HG02642 (cell line): ENCODE data around the gene PFKL.
A peak's percentile ranks its signal among the peaks of the same experiment; 100 is the strongest.
"Not testable (repeated sequence)": the region's sequence is repeated elsewhere in the genome, so short reads cannot be mapped to it uniquely, and the experiment has no call there.

Experiments used
- ATAC-seq: cut with Tn5 transposase; IDR thresholded peaks from one replicate; pipeline ENCODE4 v1.9.1; 2021; ENCODE audit warnings: mild to moderate bottlenecking; ENCODE audit not compliant: unreplicated experiment, poor library complexity

The PFKL gene

DNA sequence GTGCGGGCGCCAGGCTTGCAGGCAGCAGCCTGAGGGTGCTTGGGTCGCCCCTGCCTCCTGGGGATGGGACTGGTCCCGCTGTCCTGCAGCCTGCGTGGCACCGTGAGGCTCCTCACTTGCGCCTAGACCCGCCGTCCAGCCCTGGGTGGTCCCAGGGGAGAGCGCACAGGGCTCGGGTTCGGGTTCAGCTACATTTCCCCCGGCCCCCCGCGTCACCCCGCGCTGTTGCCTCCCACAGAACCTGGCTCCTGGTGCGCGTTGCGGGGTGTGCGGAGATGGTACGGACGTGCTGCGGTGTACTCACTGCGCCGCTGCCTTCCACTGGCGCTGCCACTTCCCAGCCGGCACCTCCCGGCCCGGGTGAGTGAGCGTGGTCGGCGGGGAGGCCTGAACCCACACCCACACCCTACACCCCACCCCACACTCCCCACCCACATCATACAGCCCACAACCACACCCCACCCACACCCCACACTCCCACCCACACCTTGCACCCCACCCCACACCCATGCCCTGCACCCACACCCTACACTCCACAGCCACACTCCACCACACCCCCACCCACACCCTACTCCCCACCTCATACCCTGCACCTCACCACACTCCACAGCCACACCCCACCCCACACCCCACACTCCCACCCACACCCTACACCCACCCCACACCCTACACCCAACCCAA, 6.2 kb upstream of the PFKL start:
- ATAC-seq, result no peak

DNA sequence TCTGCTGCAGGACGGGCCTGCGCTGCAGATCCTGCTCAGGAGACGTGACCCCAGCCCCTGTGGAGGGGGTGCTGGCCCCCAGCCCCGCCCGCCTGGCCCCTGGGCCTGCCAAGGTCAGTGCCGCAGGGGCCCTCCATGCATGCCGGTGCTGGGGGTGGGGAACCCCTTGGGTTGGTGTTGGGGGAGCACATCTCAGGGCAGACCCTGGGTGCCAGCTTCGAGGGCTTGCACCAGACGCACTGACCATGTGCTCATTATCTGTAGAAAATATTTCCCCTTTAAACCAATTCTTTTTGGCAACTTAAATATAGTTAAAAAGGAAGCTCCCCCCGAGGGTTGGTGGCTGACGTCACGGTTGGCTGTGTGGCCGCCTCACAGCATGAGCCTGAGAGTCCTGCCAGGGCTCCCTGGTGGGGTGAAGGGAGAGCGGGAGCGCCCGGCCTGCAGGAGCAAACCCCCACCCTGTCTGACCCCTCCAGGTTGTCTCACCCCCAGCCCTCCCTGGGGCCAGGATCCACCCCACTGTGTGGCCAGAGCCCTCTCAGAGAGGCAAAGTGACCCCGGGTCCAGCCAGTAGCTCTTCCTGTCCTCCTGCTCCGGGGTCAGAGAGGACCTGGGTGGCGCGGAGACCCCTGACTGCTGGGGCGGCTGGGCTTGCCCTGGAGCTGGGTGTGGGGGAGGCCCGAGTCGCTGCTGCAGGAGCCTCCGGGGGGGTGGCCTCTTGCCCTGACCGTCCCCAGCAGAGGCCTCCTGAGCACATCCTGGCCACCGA, 5.3 kb upstream of the PFKL start:
- no peak for ATAC-seq

DNA sequence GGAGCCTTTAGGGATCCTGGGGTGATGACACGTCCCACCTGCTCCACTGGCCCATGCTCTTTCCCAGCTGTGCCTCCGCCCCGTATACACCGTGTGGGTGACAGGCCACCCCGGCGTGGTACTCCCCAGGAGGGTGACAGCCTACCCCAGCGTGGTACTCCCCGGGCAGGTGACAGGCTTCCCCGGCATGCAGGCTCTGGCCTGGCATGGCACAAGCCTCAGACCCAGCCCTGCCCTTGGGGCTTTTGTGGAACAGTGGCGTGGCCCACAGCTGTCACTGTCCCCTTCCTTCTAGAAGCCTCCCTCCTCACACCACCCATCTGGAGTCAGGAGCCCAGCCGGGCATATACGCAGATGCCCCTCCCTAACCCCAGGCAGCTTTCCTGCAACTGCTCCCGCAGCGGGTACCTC, 4.7 kb upstream of the PFKL start:
- ATAC-seq, result no peak

DNA sequence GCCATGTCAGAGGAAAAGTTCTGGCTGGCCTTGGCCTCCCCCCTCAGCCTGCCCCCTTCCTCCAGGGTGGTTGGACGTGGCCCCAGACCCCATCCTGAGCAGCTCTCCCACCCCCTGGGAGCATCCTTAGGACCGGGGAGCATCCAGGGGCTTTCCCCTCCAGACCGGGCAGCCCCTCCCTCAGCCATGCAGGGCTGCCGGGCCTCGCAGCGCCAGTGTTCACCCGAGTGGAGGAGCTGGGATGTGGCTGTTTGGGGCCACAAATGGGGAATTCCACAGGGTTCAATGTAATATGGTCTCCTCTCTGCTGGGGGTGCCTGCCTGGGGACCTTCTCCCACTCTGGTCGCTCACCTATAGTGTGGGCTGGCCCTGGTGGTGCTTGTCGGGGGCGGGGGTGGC, 4.2 kb upstream of the PFKL start:
- ATAC-seq, result no peak

DNA sequence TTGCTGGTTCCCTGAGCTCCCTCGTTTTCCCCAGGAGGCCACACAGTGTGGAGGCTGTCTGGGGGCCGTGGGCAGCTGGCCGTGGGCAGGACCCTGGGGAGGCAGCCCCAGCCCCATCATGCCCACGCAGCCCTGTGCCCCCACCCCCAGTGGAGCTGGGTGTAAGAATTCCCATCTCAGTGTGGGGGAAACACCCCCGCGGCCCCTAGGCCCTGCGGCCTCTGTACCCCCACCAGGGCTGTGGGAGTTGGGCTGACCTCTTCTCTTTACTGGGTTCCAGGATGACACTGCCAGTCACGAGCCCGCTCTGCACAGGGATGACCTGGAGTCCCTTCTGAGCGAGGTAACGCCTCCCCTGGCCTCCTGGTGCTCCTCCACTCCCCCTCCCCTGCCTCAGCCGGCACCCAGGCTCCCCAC, 3.7 kb upstream of the PFKL start:
- no peak for ATAC-seq

DNA sequence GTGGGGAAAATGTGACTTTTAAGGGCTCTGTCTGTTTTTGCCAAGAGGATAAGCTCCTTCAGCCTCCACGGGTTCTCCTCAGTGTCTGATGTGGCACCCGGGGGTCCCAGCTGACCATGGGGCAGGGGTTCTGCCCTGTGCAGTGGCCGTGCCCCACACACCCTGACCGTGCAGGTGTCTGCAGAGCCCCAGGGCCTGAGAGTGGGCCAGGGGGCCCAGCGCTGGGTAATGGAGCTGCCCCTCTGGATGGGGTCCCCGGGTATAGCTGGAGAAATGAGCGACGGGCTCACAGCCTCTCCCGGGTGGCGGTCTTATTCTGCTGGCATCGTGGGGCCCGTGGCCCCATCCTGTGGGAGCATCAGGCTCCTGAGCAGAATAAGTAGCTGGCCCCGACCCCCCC, 2.9 kb upstream of the PFKL start:
- no peak for ATAC-seq

DNA sequence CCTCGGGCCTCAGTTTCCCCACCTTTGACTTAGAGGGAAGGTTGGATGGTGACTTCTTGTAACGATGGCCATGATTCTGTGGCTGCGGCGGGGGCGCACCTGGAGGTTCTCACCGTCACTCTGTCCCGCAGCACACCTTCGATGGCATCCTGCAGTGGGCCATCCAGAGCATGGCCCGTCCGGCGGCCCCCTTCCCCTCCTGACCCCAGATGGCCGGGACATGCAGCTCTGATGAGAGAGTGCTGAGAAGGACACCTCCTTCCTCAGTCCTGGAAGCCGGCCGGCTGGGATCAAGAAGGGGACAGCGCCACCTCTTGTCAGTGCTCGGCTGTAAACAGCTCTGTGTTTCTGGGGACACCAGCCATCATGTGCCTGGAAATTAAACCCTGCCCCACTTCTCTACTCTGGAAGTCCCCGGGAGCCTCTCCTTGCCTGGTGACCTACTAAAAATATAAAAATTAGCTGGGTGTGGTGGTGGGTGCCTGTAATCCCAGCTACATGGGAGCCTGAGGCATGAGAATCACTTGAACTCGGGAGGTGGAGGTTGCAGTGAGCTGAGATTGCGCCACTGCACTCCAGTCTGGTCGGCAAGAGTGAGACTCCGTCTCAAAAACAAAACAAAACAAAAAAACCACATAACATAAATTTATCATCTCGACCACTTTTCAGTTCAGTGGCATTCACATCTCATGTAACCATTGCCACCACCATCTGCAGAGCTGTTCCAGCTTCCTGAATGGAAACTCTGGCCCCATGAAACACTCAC, 2.1 kb upstream of the PFKL start:
- no peak for ATAC-seq

DNA sequence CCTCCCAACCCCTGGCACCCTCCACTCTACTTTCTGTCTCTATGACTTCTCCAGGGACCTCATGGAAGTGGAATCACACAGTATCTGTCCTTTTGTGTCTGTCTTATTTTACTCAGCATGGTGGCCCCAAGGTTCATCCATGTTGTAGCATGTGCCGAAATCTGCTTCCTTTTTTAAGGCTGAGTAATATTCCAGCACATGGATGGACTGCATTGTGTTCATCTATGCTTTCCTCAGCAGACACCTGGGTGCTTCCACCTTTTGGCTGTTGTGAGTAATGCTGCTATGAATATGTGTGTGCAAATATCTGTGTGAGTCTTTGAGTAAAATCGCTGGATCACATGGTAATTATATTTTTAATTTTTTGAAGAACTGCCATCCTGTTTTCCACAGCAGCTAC, 1.6 kb upstream of the PFKL start:
- no peak for ATAC-seq

DNA sequence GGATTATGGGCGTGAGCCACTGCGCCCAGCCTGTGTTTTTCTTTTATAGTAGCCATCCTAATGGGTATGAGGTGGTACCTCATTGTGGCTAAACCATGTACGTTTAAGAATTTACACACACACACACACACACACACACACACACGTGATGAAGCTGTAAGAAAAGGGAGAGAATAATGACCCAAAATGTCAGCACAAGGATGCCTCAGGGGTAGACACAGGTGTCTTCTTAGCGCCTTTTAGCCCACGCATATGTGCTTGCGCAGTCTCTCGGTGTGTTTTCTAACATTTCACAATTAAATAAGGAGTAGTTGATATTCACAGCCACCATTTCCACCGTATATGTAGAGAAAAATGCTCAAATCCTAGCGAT, 782 bp upstream of the PFKL start:
- ATAC-seq, result no peak

DNA sequence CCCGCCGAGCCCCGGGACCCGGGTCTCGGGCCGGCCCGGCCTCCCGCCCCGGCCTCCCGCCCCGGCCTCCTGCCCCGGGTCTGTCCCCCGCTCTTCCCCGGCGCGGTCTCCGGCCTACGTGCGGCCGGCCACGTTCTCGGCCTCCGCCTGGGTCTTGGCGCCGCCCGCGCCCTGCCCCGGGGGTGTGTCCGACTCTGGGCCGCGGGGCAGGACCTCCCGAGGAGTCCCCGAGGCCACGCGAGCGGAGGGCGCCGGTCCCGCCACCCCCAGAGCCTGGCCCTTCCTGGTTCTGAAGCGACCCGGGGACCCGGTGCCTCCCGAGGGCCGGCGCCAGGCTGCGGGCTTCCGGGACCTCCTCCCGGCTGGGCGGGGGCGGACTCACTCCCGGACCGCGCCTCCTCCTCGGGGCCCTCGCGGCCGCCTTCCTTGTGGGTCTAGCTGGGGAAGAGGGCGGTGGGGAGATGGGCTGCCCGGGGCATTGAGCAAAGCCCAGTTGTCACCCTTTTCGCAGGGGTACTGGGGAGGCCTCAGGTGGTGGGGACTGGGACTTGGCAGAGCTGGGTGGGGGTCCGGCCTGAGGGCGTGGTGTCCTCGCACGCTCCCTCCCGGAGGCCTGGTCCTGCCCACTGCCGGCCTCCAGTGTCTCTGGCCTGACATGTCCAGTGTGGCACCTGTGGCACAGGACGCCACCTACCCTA, 558 bp downstream of the PFKL start:
- peak; percentile 32 for ATAC-seq

DNA sequence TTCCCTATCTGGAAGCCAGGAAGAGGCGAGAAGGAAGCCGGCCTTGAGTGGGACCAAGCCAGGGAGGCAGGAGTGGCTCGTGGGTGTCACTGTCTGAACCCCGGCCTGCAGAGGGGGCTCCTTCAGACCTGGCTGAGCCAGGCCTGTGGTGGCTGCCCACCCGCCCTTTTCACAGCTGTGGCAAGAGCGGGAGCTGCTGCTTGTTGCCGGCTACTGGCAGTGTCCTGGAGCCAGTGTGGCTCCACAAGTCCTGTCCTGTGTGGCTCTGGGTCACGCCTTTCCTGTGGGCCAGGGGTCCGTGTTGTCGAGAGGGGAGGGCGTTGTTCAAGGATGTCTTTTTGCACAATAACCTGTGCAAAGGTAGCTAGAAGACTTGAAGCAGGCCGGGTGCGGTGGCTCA, 1.3 kb downstream of the PFKL start:
- no peak for ATAC-seq

DNA sequence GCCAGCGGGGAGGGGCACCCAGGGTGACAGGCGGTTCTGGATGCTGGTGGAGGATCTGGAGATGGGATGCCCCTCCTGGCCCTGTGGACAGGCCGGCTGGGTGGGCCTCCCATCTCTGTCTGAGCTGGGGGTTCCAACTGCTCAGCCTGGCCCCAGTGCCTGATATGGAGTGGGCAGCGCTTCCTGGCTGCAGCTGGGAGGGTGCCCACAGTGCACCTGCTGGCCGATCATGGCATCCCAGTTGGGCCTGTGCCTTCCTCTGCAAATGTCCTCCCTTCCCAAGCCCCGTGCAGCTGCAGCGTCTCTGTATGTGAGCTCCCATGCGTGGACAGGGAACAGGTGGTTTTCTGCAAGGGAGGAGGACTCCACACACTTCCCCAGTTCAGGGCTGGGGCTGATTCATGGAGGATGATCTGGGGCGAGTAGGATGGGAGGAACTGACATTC, 2.1 kb downstream of the PFKL start:
- ATAC-seq, result no peak

DNA sequence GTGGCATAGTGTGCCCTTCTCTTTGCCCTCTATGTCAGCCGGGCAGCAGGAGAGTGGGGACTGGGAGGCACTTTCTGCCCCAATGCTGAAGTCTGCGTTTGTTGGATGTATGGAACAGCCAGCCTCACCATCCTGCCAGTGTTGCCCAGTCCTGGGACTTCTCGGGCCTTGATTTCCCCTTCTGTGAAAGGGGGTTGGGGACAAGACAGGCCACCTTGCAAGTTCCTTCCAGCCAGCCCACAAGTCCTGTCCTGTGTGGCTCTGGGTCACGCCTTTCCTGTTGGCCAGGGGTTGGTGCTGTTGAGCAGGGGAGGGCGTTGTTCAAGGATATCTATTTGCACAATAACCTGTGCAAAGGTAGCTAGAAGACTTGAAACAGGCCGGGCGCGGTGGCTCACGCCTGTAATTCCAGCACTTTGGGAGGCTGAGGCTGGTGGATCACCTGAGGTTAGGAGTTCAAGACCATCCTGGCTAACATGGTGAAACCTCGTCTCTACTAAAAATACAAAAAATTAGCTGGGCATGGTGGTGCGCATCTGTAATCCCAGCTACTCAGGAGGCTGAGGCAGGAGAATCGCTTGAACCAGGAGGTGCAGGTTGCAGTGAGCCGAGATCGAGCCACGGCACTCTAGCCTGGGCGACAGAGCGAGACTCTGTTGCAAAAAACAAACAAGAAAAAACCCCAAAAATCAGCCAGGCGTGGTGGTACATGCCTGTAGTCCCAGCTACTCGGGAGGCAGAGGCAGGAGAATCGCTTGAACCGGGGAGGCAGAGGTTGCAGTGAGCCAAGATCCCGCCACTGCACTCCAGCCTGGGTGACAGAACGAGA, 2.9 kb downstream of the PFKL start:
- not testable (repeated sequence) for ATAC-seq

DNA sequence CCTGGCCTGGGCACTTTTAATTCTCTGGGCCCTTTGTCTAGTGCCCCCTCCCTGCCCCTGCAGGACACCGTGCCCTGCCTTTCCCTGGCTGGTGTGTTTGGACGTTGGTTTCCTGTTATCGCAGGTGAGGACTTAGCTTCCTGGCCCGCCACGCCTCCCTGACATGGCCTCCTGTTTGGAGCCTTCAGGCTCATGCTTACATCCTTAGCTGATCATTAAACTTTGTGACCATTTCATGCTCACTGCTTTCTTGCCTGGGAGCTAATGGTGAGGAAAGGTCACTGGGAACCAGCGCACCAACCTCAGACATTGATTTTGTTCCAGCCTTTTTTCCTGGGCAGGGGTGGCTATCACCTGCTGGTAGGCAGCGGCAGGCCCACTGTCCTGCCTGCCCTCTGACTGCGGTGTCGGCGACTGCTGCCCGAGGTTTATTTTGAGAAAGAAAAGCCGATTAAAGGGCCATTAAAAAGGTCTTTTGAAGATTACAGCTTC, 3.7 kb downstream of the PFKL start:
- ATAC-seq, result no peak

DNA sequence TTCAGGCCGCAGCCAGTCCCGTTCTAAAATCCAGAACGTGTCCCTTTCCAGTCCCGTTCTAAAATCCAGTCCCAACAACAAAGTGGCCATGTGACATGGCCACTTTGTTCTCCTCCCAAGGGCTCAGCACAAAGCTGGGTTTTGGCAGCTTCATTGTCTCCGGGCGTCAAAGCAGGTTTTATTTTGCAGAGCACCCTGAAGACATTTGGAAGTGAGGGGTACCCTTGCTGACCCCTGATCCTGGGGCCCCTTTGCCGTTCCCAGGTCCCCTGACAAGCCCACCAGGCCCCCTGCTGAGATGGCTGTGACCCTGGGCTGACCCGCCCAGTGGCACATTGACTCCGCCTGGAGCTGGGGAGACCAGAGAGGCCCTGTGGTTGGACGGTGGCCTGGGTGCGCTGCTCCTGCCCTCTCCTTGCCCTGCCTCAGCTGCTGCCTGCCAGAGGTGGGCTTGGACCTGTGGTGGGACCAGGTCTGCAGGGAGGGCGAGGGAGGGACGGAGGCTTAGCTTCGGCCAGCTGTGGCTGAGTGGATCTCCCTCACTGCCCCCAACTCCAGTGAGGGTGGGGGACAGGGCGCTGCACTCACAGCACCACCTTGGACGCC, 4.3 kb downstream of the PFKL start:
- no peak for ATAC-seq

DNA sequence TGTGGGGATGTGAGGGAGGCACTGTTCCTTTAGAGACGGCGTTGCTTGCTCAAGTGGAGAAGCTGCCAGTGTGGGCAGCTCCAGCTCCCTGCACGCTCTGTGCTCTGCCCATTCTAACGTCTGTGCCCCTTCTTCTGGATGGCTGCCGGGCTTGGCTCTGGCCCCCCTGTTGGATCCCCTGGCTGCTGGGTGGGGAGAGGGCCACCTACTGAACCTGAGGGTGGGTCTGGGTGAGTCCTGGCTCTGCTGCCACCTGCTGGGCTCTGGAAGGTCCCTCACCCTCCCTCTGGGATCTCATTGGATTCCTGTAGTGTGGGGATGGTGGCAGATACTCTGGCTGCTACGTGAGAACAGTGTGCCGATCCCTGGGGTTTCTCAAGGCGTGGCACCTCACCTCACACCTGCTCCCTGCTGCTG, 5.0 kb downstream of the PFKL start:
- no peak for ATAC-seq

DNA sequence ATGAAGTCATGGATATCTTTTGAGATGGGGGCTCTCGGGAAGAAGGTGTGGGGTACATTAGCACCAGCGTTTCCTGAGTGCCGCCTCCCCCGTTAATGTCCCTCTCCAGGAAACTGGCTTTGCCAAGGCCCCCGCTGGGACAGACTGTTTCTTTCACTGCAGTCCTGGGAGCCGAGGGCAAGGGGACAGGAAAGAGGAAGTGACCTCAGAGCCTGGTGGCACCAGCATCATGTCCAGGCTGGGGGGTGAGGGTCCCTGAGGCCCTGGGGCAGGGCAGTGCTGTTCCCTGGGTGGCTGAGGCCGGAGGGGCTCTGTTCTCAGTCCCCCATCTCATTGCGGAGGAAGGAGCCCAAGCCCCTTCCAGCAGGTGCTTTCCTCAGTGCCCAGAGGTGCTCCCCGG, 5.8 kb downstream of the PFKL start:
- ATAC-seq, result no peak

DNA sequence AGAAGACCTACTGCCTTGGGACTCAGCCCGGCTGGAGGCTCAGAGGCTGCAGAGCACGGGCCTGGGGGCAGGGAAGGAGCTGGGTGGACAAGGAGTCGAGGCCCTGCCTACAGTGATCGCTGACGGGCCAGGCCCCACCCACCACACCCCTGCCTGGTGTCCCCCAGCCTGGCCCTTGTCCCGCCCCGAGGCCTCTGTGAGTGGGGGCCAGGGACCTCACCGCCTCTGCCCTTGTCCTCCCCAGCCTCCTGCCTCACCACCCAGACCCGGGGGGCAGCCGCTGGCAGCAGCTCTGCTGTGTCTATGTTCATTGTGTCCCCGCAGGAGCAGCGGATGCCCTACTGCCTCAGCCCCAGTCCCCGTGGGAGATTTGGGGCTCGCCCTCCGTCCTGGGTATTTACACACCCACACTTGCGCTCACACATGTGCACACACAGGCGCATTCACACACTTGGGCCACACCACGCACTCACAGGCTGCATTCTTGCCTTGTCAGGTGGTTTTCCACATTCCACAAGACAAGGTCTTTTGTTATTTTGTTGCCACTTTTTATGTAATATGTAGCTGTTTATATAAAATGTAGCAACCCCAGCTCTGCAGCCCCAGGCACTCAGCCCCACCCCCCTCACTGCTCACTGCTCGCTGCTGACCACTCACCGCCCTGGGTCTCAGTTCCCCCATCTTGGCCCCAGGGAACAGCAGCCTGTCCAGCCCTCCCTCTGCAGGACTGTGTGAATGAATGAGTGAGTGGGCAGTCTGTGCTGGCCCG, 7.3 kb downstream of the PFKL start:
- no peak for ATAC-seq
